B cell (primary cell): ENCODE measurements around the gene ITGAE. TPM values are rescaled to one million over a fixed set of nuclear protein-coding genes. Genes with fewer than 3 reads are reported as not detected.
A peak's percentile ranks its signal among the peaks of the same experiment; 100 is the strongest.

Experiments used
- ATAC-seq: fragments of 200-7000 bp; cut with Tn5 transposase; one replicate; pipeline ENCODE4 v1.10.0; 2021; ENCODE audit warnings: low read depth, mild to moderate bottlenecking, moderate number of reproducible peaks, moderate library complexity
- CTCF ChIA-PET: fragments of 350-600 bp; sonication (Branson Sonifier 250); formaldehyde crosslinking; loops from one replicate; lab custom pipeline; 2021; ENCODE audit warnings: antibody characterized with exemption, inconsistent platforms; lab: Charles Lee
- POLR2A ChIA-PET: fragments of 350-600 bp; sonication (Branson Sonifier 250); formaldehyde crosslinking; loops from one replicate; lab custom pipeline; 2021; ENCODE audit warnings: antibody characterized with exemption; lab: Charles Lee
- DNase-seq: peaks from one replicate; pipeline ENCODE4 v3.0.0; 2013
- H2AFZ ChIP-seq: 2 replicates; pipeline ENCODE4 v1.6.1; 2012; ENCODE audit warnings: mild to moderate bottlenecking, low read depth, low read length; ENCODE audit not compliant: insufficient read depth, poor library complexity, severe bottlenecking
- H3K27ac ChIP-seq, 2 donors: 1 replicate in 1 of 2; 2 replicates in 1 of 2; pipeline ENCODE4 v1.5.1; 2012 to 2013; ENCODE audit warnings: low read length in 2 of 2, mild to moderate bottlenecking in 2 of 2, moderate library complexity in 1 of 2
- H3K27me3 ChIP-seq, 4 experiments: fragments of 200-600 bp in 1 of 4; sonication (generic) in 1 of 4; replicated peaks in 1 of 4; 1 replicate in 2 of 4; 2 replicates in 2 of 4; pipeline versions ENCODE4 v1.6.1 to v1.7.0; 2013 to 2016; ENCODE audit warnings: low read length in 3 of 4, mild to moderate bottlenecking in 2 of 4, mixed read lengths in 1 of 4, moderate library complexity in 1 of 4; ENCODE audit not compliant: insufficient read depth in 4 of 4, control insufficient read depth in 3 of 4; ENCODE audit errors: control extremely low read depth in 1 of 4
- H3K36me3 ChIP-seq, 2 experiments: replicated peaks in 1 of 2; 1 replicate in 1 of 2; 2 replicates in 1 of 2; pipeline versions ENCODE4 v1.6.1 to v1.7.1; 2013; ENCODE audit warnings: low read length in 1 of 2; ENCODE audit not compliant: insufficient read depth in 2 of 2, control insufficient read depth in 1 of 2; ENCODE audit errors: control extremely low read depth in 1 of 2, extremely low read depth in 1 of 2
- H3K4me1 ChIP-seq, 2 donors: fragments of 200-600 bp in 1 of 2; sonication (generic) in 1 of 2; 1 replicate in 1 of 2; 2 replicates in 1 of 2; pipeline versions ENCODE4 v1.5.1 to v1.6.1; 2013 to 2017; ENCODE audit warnings: low read length in 2 of 2; ENCODE audit not compliant: control insufficient read depth in 2 of 2, insufficient read depth in 2 of 2
- H3K4me2 ChIP-seq: replicated peaks from 2 replicates; pipeline ENCODE3; 2012; ENCODE audit warnings: mild to moderate bottlenecking, low read depth, low read length; ENCODE audit not compliant: poor library complexity, severe bottlenecking
- H3K4me3 ChIP-seq, 5 experiments: fragments of 200-600 bp in 1 of 5; sonication (generic) in 1 of 5; 1 replicate in 3 of 5; 2 replicates in 2 of 5; pipeline versions ENCODE4 v1.5.1 to v1.7.0; 2011 to 2016; ENCODE audit warnings: low read length in 4 of 5, mild to moderate bottlenecking in 4 of 5, low read depth in 2 of 5, control low read depth in 1 of 5, moderate library complexity in 1 of 5; ENCODE audit not compliant: insufficient read depth in 1 of 5; ENCODE audit errors: control extremely low read depth in 1 of 5, extremely low read depth in 1 of 5
- H3K79me2 ChIP-seq: fragments of 200-600 bp; sonication (generic); one replicate; pipeline ENCODE4 v1.6.0; 2016; ENCODE audit warnings: low read length; ENCODE audit not compliant: control insufficient read depth, insufficient read depth
- H3K9ac ChIP-seq: fragments of 200-600 bp; sonication (generic); 2 replicates; pipeline ENCODE4 v1.6.1; 2017; ENCODE audit warnings: mild to moderate bottlenecking, low read length, moderate library complexity
- H3K9me3 ChIP-seq, 3 donors: one replicate each; pipeline versions ENCODE4 v1.6.1 to v1.7.1; 2013; ENCODE audit warnings: low read length in 2 of 3; ENCODE audit not compliant: control insufficient read depth in 2 of 3, insufficient read depth in 1 of 3; ENCODE audit errors: control extremely low read depth in 1 of 3
- H4K20me1 ChIP-seq: 2 replicates; pipeline ENCODE4 v1.6.0; 2012; ENCODE audit warnings: mild to moderate bottlenecking, low read length; ENCODE audit not compliant: insufficient read depth, control insufficient read depth, poor library complexity, severe bottlenecking
- H3K27ac Mint-ChIP-seq: one replicate; pipeline ENCODE4 v1.8.0; 2021; ENCODE audit warnings: mixed read lengths
- H3K27me3 Mint-ChIP-seq: one replicate; pipeline ENCODE4 v1.8.0; 2021; ENCODE audit warnings: mixed read lengths
- H3K4me1 Mint-ChIP-seq: one replicate; pipeline ENCODE4 v1.8.0; 2021; ENCODE audit warnings: mixed read lengths
- H3K4me3 Mint-ChIP-seq: one replicate; pipeline ENCODE4 v1.8.0; 2021; ENCODE audit warnings: mixed read lengths
- H3K9me3 Mint-ChIP-seq: one replicate; pipeline ENCODE4 v1.8.0; 2022; ENCODE audit warnings: mixed read lengths; ENCODE audit not compliant: insufficient read depth
- CTCF ChIP-seq: fragments of 200-600 bp; IDR thresholded peaks from one replicate; pipeline ENCODE4 v1.8.0; 2022; ENCODE audit warnings: antibody characterized with exemption, mild to moderate bottlenecking
- EZH2 ChIP-seq: IDR thresholded peaks from 2 replicates; pipeline ENCODE4 v1.6.1; 2012; ENCODE audit warnings: borderline replicate concordance, low read depth, mild to moderate bottlenecking, moderate library complexity, low read length; ENCODE audit not compliant: insufficient read depth, poor library complexity, severe bottlenecking
- WGBS: methylation state at CpG from one replicate; pipeline ENCODE4 v1.1.5; 2013; ENCODE audit warnings: missing lambda C conversion rate; ENCODE audit not compliant: insufficient coverage; 5-methylcytosine and 5-hydroxymethylcytosine counted together
- intact Hi-C: fragments of 100-400 bp; cut with micrococcal nuclease; formaldehyde crosslinking; loops from one replicate; pipeline ENCODE4 v1.10.0; 2022
- polyA plus RNA-seq: library from polyadenylated mRNA; depleted of rRNA; stranded (reverse); fragments of >200 nt; gene quantifications from 2 replicates; pipeline ENCODE4 v1.2.3, GENCODE V29; 2012
- total RNA-seq, 2 donors: library from RNA; stranded (reverse); fragments of 120-200 nt in 1 of 2; gene quantifications; 1 replicate in 1 of 2; 2 replicates in 1 of 2; pipeline versions ENCODE4 v1.2.3 to v1.2.4, GENCODE V29; 2013 to 2022

ITGAE gene
- total and polyA plus RNA-seq, 2 donors (not counting 1 experiment from before 2014, with no cell fraction given) = 48.2 to 95.6 TPM

GRCh38 chr17:3693141-3693540, 107.8 kb downstream of the ITGAE start:
- Histone ChIP-seq H3K4me1 (peaks cover 55 to 77% of the 10 kb centered on the region in 2 donors), H3K9ac (peak overlapping the region; percentile 61), H3K4me3 (peak overlapping the region; percentile 76 to 93 (median 83)), H2AFZ (no peak overlapping the region), H3K36me3 (peaks cover 0 to 43% of the 10 kb centered on the region in 2 experiments), H3K4me2 (peak overlapping the region; percentile 80), H3K79me2 (peaks cover 82% of the 10 kb centered on the region), H4K20me1 (peaks cover 54% of the 10 kb centered on the region), H3K27ac (peak overlapping the region; percentile 69 to 91), H3K9me3 (peaks cover 0 to 3% (median 1%) of the 10 kb centered on the region in 3 donors), H3K27me3 (no peaks in the 10 kb centered on the region)
- WGBS = 13% methylated on average over 4 of the region's 4 CpGs
- intact Hi-C loops = loop anchor here (1.0 to 5.0 kb wide), 3 partner anchors 18 to 274 kb away; no protein-coding TSS in a partner anchor
- peak overlapping the region; percentile 96 for H3K27ac Mint-ChIP-seq
- ChIA-PET POLR2A (interaction anchor here (0.6 to 6.4 kb wide), 5 partner anchors 17 to 124 kb away, joined by 3 to 63 read pairs (median 7); partner anchors contain the start of gene HASPIN), CTCF (interaction anchor here (0.8 to 5.0 kb wide), 8 partner anchors 10 to 134 kb away, joined by 3 to 52 read pairs (median 6); no protein-coding TSS in a partner anchor)
- peak overlapping the region; percentile 91 for H3K4me3 Mint-ChIP-seq
- no peaks in the 10 kb centered on the region for H3K27me3 Mint-ChIP-seq
- TF ChIP-seq EZH2 (no peak), CTCF (no peak)
- no peak for ATAC-seq
- DNase-seq = peak; percentile 58
- H3K9me3 Mint-ChIP-seq = no peaks in the 10 kb centered on the region
- peaks cover 70% of the 10 kb centered on the region for H3K4me1 Mint-ChIP-seq

GRCh38 chr17:3692346-3692745, 108.6 kb downstream of the ITGAE start:
- Histone ChIP-seq H4K20me1 (peaks cover 57% of the 10 kb centered on the region), H2AFZ (no peak overlapping the region), H3K79me2 (peaks cover 82% of the 10 kb centered on the region), H3K9ac (peak overlapping the region; percentile 61), H3K36me3 (peaks cover 0 to 46% of the 10 kb centered on the region in 2 experiments), H3K4me3 (peak overlapping the region; percentile 18 to 88 (median 78)), H3K9me3 (no peaks in the 10 kb centered on the region), H3K4me2 (peak overlapping the region; percentile 80), H3K27me3 (no peaks in the 10 kb centered on the region), H3K27ac (peak overlapping the region; percentile 69 to 91), H3K4me1 (peaks cover 55 to 75% of the 10 kb centered on the region in 2 donors)
- H3K27ac Mint-ChIP-seq = peak overlapping the region; percentile 88
- H3K4me3 Mint-ChIP-seq = peak overlapping the region; percentile 77
- CTCF ChIA-PET = interaction anchor here (0.8 to 5.0 kb wide), 12 partner anchors 9 to 643 kb away, joined by 3 to 38 read pairs (median 4); no protein-coding TSS in a partner anchor
- H3K4me1 Mint-ChIP-seq = peaks cover 66% of the 10 kb centered on the region
- POLR2A ChIA-PET = interaction anchor here (0.6 to 6.4 kb wide), 5 partner anchors 18 to 1018 kb away, joined by 3 to 63 read pairs (median 5); partner anchors contain the start of gene HASPIN
- peak; percentile 19 for TF ChIP-seq CTCF
- TF ChIP-seq EZH2 = no peak
- WGBS = 80% methylated on average over 7 of the region's 9 CpGs
- ATAC-seq (no peak), DNase-seq (no peak)
- no peaks in the 10 kb centered on the region for H3K9me3 Mint-ChIP-seq
- intact Hi-C loops = loop anchor here (5.0 kb wide), 2 partner anchors 220 to 275 kb away; no protein-coding TSS in a partner anchor
- no peaks in the 10 kb centered on the region for H3K27me3 Mint-ChIP-seq
